ENCODE measurements around the gene POLD2. TPM values are rescaled to one million over a fixed set of nuclear protein-coding genes. Genes with fewer than 3 reads are reported as not detected.

The POLD2 gene
- polyA plus RNA-seq, 1 donor from 2014 or later = 79.5 TPM

DNA sequence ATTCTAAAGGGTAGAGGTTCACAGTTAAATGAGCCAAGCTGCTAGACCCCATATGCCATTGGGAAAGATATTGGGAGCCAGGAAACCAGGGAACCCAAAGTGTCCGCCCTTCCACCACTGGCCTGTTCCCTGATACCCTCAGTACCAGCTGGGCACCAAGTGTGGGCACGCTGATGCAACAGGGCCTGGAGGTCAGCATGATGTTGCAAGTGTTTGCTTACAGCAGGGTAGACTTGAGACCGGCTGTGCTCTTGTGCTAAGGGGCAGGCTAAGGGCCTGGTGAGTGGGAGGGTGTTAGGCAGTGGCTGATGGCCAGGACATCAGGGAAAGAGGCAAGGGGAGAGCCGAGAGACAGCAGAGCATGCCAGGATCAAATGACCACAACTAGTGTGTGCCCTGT lies 38.8 kb upstream of the POLD2 start:
- H3K9me2 ChIP-seq (ENCODE audit: insufficient read depth, low read length) = no peaks in the 10 kb centered on the region
- no peak overlapping the region for H2AFZ ChIP-seq (ENCODE audit: low read depth, low read length)
- H3K4me3 ChIP-seq (ENCODE audit: low read length) = no peak overlapping the region
- TF ChIP-seq TAF1 (IDR thresholded peaks at IDR 0.05; ENCODE audit: low read depth) (no peak), MXI1 (conservative IDR thresholded peaks at IDR 0.05; ENCODE audit: poor library complexity, severe bottlenecking) (no peak), EZH2 (IDR thresholded peaks at IDR 0.05; ENCODE audit: borderline replicate concordance, insufficient read depth, low read length, poor library complexity, severe bottlenecking) (no peak), RAD21 (conservative IDR thresholded peaks at IDR 0.05) (no peak), POLR2AphosphoS5 (IDR thresholded peaks at IDR 0.05) (no peak), SMC3 (conservative IDR thresholded peaks at IDR 0.05; ENCODE audit: poor library complexity) (no peak), EP300 (conservative IDR thresholded peaks at IDR 0.05; ENCODE audit: poor library complexity, severe bottlenecking) (no peak)
- TF ChIP-seq, protein P1, sequence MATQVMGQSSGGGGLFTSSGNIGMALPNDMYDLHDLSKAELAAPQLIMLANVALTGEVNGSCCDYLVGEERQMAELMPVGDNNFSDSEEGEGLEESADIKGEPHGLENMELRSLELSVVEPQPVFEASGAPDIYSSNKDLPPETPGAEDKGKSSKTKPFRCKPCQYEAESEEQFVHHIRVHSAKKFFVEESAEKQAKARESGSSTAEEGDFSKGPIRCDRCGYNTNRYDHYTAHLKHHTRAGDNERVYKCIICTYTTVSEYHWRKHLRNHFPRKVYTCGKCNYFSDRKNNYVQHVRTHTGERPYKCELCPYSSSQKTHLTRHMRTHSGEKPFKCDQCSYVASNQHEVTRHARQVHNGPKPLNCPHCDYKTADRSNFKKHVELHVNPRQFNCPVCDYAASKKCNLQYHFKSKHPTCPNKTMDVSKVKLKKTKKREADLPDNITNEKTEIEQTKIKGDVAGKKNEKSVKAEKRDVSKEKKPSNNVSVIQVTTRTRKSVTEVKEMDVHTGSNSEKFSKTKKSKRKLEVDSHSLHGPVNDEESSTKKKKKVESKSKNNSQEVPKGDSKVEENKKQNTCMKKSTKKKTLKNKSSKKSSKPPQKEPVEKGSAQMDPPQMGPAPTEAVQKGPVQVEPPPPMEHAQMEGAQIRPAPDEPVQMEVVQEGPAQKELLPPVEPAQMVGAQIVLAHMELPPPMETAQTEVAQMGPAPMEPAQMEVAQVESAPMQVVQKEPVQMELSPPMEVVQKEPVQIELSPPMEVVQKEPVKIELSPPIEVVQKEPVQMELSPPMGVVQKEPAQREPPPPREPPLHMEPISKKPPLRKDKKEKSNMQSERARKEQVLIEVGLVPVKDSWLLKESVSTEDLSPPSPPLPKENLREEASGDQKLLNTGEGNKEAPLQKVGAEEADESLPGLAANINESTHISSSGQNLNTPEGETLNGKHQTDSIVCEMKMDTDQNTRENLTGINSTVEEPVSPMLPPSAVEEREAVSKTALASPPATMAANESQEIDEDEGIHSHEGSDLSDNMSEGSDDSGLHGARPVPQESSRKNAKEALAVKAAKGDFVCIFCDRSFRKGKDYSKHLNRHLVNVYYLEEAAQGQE (IDR thresholded peaks at IDR 0.05; ENCODE audit: borderline replicate concordance) = no peak
- TF ChIP-seq, protein P2, sequence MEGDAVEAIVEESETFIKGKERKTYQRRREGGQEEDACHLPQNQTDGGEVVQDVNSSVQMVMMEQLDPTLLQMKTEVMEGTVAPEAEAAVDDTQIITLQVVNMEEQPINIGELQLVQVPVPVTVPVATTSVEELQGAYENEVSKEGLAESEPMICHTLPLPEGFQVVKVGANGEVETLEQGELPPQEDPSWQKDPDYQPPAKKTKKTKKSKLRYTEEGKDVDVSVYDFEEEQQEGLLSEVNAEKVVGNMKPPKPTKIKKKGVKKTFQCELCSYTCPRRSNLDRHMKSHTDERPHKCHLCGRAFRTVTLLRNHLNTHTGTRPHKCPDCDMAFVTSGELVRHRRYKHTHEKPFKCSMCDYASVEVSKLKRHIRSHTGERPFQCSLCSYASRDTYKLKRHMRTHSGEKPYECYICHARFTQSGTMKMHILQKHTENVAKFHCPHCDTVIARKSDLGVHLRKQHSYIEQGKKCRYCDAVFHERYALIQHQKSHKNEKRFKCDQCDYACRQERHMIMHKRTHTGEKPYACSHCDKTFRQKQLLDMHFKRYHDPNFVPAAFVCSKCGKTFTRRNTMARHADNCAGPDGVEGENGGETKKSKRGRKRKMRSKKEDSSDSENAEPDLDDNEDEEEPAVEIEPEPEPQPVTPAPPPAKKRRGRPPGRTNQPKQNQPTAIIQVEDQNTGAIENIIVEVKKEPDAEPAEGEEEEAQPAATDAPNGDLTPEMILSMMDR (IDR thresholded peaks at IDR 0.05; ENCODE audit: poor library complexity, severe bottlenecking) = no peak
- H3K27me3 ChIP-seq (ENCODE audit: insufficient read depth, low read depth, low read length) = no peaks in the 10 kb centered on the region
- no peaks in the 10 kb centered on the region for H3F3A ChIP-seq (ENCODE audit: insufficient read depth, low read length, poor library complexity, severe bottlenecking)
- H3K27ac ChIP-seq (ENCODE audit: low read length) = no peak overlapping the region
- no peaks in the 10 kb centered on the region for H3K36me3 ChIP-seq (ENCODE audit: insufficient read depth, low read length)
- H3K4me2 ChIP-seq (ENCODE audit: low read length) = no peak overlapping the region
- H4K20me1 ChIP-seq (ENCODE audit: insufficient read depth) = no peaks in the 10 kb centered on the region
- no peak overlapping the region for H3K9ac ChIP-seq (ENCODE audit: low read length)
- no peaks in the 10 kb centered on the region for H3K79me2 ChIP-seq (replicated peaks; ENCODE audit: insufficient read depth, low read length)
- no peaks in the 10 kb centered on the region for H3K9me3 ChIP-seq (ENCODE audit: low read length)

DNA sequence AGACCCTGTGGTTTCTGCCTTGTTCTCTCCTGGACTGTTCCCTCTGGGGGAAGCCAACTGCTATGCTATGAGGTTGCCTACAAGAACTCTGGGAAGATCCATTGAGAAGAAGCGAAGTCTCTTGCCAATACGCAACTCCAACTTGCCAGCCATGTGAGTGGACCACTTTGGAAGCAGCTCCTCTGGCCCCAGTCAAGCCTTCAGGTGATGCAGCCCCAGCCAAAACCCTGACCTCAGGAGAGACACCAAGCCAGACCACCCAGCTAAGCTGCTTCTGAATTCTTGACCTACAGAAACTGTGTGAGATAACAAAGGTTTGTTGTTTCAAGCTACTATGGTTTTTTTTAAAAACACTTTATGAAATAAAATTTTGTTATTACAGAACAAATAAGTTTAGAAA lies 38.0 kb upstream of the POLD2 start:
- no peaks in the 10 kb centered on the region for H3K36me3 ChIP-seq (ENCODE audit: insufficient read depth, low read length)
- no peak overlapping the region for H3K4me3 ChIP-seq (ENCODE audit: low read length)
- no peaks in the 10 kb centered on the region for H3K27me3 ChIP-seq (ENCODE audit: insufficient read depth, low read depth, low read length)
- no peaks in the 10 kb centered on the region for H3K9me3 ChIP-seq (ENCODE audit: low read length)
- H3F3A ChIP-seq (ENCODE audit: insufficient read depth, low read length, poor library complexity, severe bottlenecking) = no peaks in the 10 kb centered on the region
- H3K4me2 ChIP-seq (ENCODE audit: low read length) = no peak overlapping the region
- H2AFZ ChIP-seq (ENCODE audit: low read depth, low read length) = no peak overlapping the region
- H3K79me2 ChIP-seq (replicated peaks; ENCODE audit: insufficient read depth, low read length) = no peaks in the 10 kb centered on the region
- no peak overlapping the region for H3K9ac ChIP-seq (ENCODE audit: low read length)
- TF ChIP-seq POLR2AphosphoS5 (IDR thresholded peaks at IDR 0.05) (no peak), EZH2 (IDR thresholded peaks at IDR 0.05; ENCODE audit: borderline replicate concordance, insufficient read depth, low read length, poor library complexity, severe bottlenecking) (no peak), TAF1 (IDR thresholded peaks at IDR 0.05; ENCODE audit: low read depth) (no peak), MXI1 (conservative IDR thresholded peaks at IDR 0.05; ENCODE audit: poor library complexity, severe bottlenecking) (no peak), EP300 (conservative IDR thresholded peaks at IDR 0.05; ENCODE audit: poor library complexity, severe bottlenecking) (no peak), RAD21 (conservative IDR thresholded peaks at IDR 0.05) (no peak)
- TF ChIP-seq, protein P2 (IDR thresholded peaks at IDR 0.05; ENCODE audit: poor library complexity, severe bottlenecking) = no peak
- no peak overlapping the region for H3K27ac ChIP-seq (ENCODE audit: low read length)
- H4K20me1 ChIP-seq (ENCODE audit: insufficient read depth) = no peaks in the 10 kb centered on the region
- no peaks in the 10 kb centered on the region for H3K9me2 ChIP-seq (ENCODE audit: insufficient read depth, low read length)
